OCI-LY7 (cell line): ENCODE results near the gene SNX25. TPM values are rescaled to one million over a fixed set of nuclear protein-coding genes. Genes with fewer than 3 reads are reported as not detected.

ENCODE experiments used
- BruUV-seq: library from RNA; stranded (reverse); fragments of 400-500 nt; replicated peaks from 2 replicates; lab custom pipeline; 2021; lab: Mats Ljungman, UMichigan
- CTCF ChIA-PET: fragments of 300-600 bp; sonication (Branson Sonifier 250); formaldehyde crosslinking; loops from one replicate; lab custom pipeline; 2022; ENCODE audit warnings: antibody characterized with exemption; ENCODE audit not compliant: unreplicated experiment; lab: Charles Lee
- POLR2A ChIA-PET: fragments of 300-600 bp; sonication (Branson Sonifier 250); formaldehyde crosslinking; loops from one replicate; lab custom pipeline; 2022; ENCODE audit warnings: antibody characterized with exemption; lab: Charles Lee
- DNase-seq: peaks from one replicate; pipeline ENCODE4 v3.0.0-alpha.2; 2015; ENCODE audit warnings: low spot score
- H2AFZ ChIP-seq: fragments of 200-600 bp; sonication (generic), shearing (Covaris generic); 2 replicates; pipeline ENCODE4 v1.6.1; 2014; ENCODE audit warnings: mild to moderate bottlenecking, antibody characterized with exemption, low read length, moderate library complexity
- H3K27ac ChIP-seq: fragments of 200-600 bp; sonication (generic); 2 replicates; pipeline ENCODE4 v1.5.1; 2014; ENCODE audit warnings: mixed run types, low read depth, mild to moderate bottlenecking, moderate library complexity, low read length, inconsistent platforms; ENCODE audit not compliant: poor library complexity, severe bottlenecking
- H3K36me3 ChIP-seq: fragments of 200-600 bp; sonication (generic); 2 replicates; pipeline ENCODE4 v1.6.1; 2014; ENCODE audit warnings: mild to moderate bottlenecking, antibody characterized with exemption, low read length, moderate library complexity, mixed read lengths; ENCODE audit not compliant: insufficient read depth
- H3K4me1 ChIP-seq: fragments of 200-600 bp; sonication (generic); 2 replicates; pipeline ENCODE4 v1.5.1; 2014; ENCODE audit warnings: mild to moderate bottlenecking, low read length; ENCODE audit not compliant: insufficient read depth, poor library complexity, severe bottlenecking
- H3K4me2 ChIP-seq: fragments of 200-600 bp; sonication (generic); 2 replicates; pipeline ENCODE4 v1.6.1; 2014; ENCODE audit warnings: mild to moderate bottlenecking, low read length
- H3K4me3 ChIP-seq: fragments of 200-600 bp; sonication (generic); 2 replicates; pipeline ENCODE4 v1.5.1; 2014; ENCODE audit warnings: mild to moderate bottlenecking, low read depth, low read length; ENCODE audit not compliant: poor library complexity, severe bottlenecking
- H3K79me2 ChIP-seq: fragments of 200-600 bp; sonication (generic); 2 replicates; pipeline ENCODE4 v1.6.1; 2016; ENCODE audit warnings: low read depth, mild to moderate bottlenecking, low read length, moderate library complexity, mixed read lengths; ENCODE audit not compliant: insufficient read depth
- H3K9me2 ChIP-seq: fragments of 200-600 bp; sonication (generic); 2 replicates; pipeline ENCODE4 v1.6.1; 2016; ENCODE audit warnings: mild to moderate bottlenecking, low read length, mixed read lengths; ENCODE audit not compliant: insufficient read depth
- H3K9me3 ChIP-seq: fragments of 200-600 bp; sonication (generic); 2 replicates; pipeline ENCODE4 v1.6.1; 2014; ENCODE audit warnings: mild to moderate bottlenecking, mixed run types, low read length, mixed read lengths
- H4K20me1 ChIP-seq: fragments of 200-600 bp; sonication (generic); 2 replicates; pipeline ENCODE4 v1.6.1; 2014; ENCODE audit warnings: mild to moderate bottlenecking, antibody characterized with exemption, low read length, moderate library complexity, mixed read lengths; ENCODE audit not compliant: insufficient read depth
- CTCF ChIP-seq: fragments of 200-600 bp; sonication (generic); conservative IDR thresholded peaks from 2 replicates; pipeline ENCODE4 v1.5.1; 2014; ENCODE audit warnings: mild to moderate bottlenecking, antibody characterized with exemption, low read length, moderate library complexity, mixed read lengths
- EZH2phosphoT487 ChIP-seq: fragments of 200-600 bp; sonication (generic); IDR thresholded peaks from 2 replicates; pipeline ENCODE4 v1.6.1; 2018; ENCODE audit warnings: low read depth, borderline replicate concordance, mild to moderate bottlenecking, mixed run types, antibody characterized with exemption, low read length, moderate library complexity, mixed read lengths
- intact Hi-C: fragments of 100-400 bp; cut with micrococcal nuclease; formaldehyde crosslinking; loops from one replicate; pipeline ENCODE4 v1.10.0; 2022; ENCODE audit not compliant: unreplicated experiment
- total RNA-seq, 2 experiments: library from RNA; depleted of rRNA in 1 of 2; stranded (reverse); fragments of >200 nt in 1 of 2; shearing (Covaris generic) in 1 of 2; gene quantifications; 2 replicates each; pipeline ENCODE4 v1.2.3, GENCODE V29; 2014 to 2022

SNX25 gene
- total RNA-seq, 2 experiments from 2014 or later: 33.7 to 55.6 TPM

GRCh38 chr4:185374573-185374972 is 165.2 kb downstream of the SNX25 start:
- CTCF ChIA-PET: no interaction called here
- Histone ChIP-seq H3K4me3 (no peak overlapping the region), H3K4me2 (no peak overlapping the region), H3K36me3 (peaks cover 4% of the 10 kb centered on the region; the same call in 1 of the 2 replicates), H3K79me2 (no peaks in the 10 kb centered on the region), H4K20me1 (no peaks in the 10 kb centered on the region), H3K4me1 (no peaks in the 10 kb centered on the region), H2AFZ (no peak overlapping the region), H3K9me3 (no peaks in the 10 kb centered on the region), H3K27ac (no peak overlapping the region), H3K9me2 (no peaks in the 10 kb centered on the region)
- POLR2A ChIA-PET: interaction anchor here (0.6 kb wide), 1 partner anchor 31 kb away, joined by 3 read pairs; no protein-coding TSS in a partner anchor
- intact Hi-C loops: no loop called here
- BruUV-seq: no TSS peak
- TF ChIP-seq CTCF (no peak), EZH2phosphoT487 (no peak)
- no peak for DNase-seq

GRCh38 chr4:185378264-185378663 is 168.9 kb downstream of the SNX25 start:
- Histone ChIP-seq H3K4me2 (no peak overlapping the region), H3K9me2 (no peaks in the 10 kb centered on the region), H3K4me1 (no peaks in the 10 kb centered on the region), H3K36me3 (peaks cover 4% of the 10 kb centered on the region), H3K9me3 (peaks cover 19% of the 10 kb centered on the region), H3K79me2 (no peaks in the 10 kb centered on the region), H2AFZ (no peak overlapping the region), H3K27ac (no peak overlapping the region), H4K20me1 (no peaks in the 10 kb centered on the region), H3K4me3 (no peak overlapping the region)
- no peak for TF ChIP-seq CTCF
- TF ChIP-seq EZH2phosphoT487: no peak
- no TSS peak for BruUV-seq
- ChIA-PET CTCF (no interaction called here), POLR2A (no interaction called here)
- intact Hi-C loops: no loop called here
- no peak for DNase-seq
